Measurements from ENCODE around the gene POLR2C. TPM values are rescaled to one million over a fixed set of nuclear protein-coding genes. Genes with fewer than 3 reads are reported as not detected.

Gene POLR2C
- total RNA-seq, 1 experiment from 2014 or later, result 85.6 TPM

GRCh38 chr16:57483725-57484514 is 21.4 kb downstream of the POLR2C start:
- Histone ChIP-seq H2BK120ac (ENCODE audit: low read depth, low read length, poor library complexity, severe bottlenecking) (no peak overlapping the region), H3K56ac (ENCODE audit: insufficient read length, low read depth, low read length) (no peak overlapping the region), H2AK5ac (ENCODE audit: insufficient read length, low read length) (no peak overlapping the region), H4K91ac (ENCODE audit: insufficient read length, low read depth, low read length) (no peak overlapping the region), H4K20me1 (ENCODE audit: control insufficient read depth, insufficient read depth, insufficient read length) (no peaks in the 10 kb centered on the region), H3K4me1 (ENCODE audit: insufficient read depth, low read length) (peaks cover 2% of the 10 kb centered on the region; the same call in 1 of the 2 replicates), H2BK15ac (ENCODE audit: low read depth, low read length) (no peak overlapping the region), H3T11ph (ENCODE audit: low read length) (no peak overlapping the region), H3K23ac (ENCODE audit: insufficient read length, low read depth, low read length) (no peak overlapping the region), H3K4me2 (ENCODE audit: insufficient read depth, insufficient read length, low read length) (no peak overlapping the region), H3K79me1 (ENCODE audit: insufficient read depth, low read depth, low read length, poor library complexity, severe bottlenecking) (peaks cover 5% of the 10 kb centered on the region), H3K27me3 (ENCODE audit: insufficient read depth, low read length) (no peaks in the 10 kb centered on the region), H2BK12ac (ENCODE audit: insufficient read length, low read depth, low read length) (no peak overlapping the region), H3K79me2 (ENCODE audit: insufficient read depth, low read length) (no peaks in the 10 kb centered on the region), H3K9me3 (ENCODE audit: control insufficient read depth, low read depth, low read length) (no peaks in the 10 kb centered on the region), H3K9ac (ENCODE audit: extremely low read depth, insufficient read length, low read length) (no peak overlapping the region), H3K23me2 (ENCODE audit: insufficient read length, low read depth, low read length, poor library complexity, severe bottlenecking) (peaks cover 22% of the 10 kb centered on the region), H3K27ac (ENCODE audit: insufficient read length, low read depth, low read length) (no peak overlapping the region), H2BK20ac (ENCODE audit: low read depth, low read length, poor library complexity, severe bottlenecking) (no peak overlapping the region), H4K8ac (replicated peaks; ENCODE audit: insufficient read length, low read depth, low read length) (no peak overlapping the region), H3K18ac (ENCODE audit: insufficient read length, low read depth, low read length) (no peak overlapping the region), H2BK5ac (ENCODE audit: insufficient read length, low read length) (no peak overlapping the region), H2AFZ (ENCODE audit: low read length) (no peak overlapping the region), H3K14ac (ENCODE audit: insufficient read depth, low read length) (no peak overlapping the region), H3K4ac (ENCODE audit: low read depth, low read length) (no peak overlapping the region), H4K5ac (ENCODE audit: insufficient read length, low read depth, low read length) (no peak overlapping the region)
- TF ChIP-seq, protein P1, sequence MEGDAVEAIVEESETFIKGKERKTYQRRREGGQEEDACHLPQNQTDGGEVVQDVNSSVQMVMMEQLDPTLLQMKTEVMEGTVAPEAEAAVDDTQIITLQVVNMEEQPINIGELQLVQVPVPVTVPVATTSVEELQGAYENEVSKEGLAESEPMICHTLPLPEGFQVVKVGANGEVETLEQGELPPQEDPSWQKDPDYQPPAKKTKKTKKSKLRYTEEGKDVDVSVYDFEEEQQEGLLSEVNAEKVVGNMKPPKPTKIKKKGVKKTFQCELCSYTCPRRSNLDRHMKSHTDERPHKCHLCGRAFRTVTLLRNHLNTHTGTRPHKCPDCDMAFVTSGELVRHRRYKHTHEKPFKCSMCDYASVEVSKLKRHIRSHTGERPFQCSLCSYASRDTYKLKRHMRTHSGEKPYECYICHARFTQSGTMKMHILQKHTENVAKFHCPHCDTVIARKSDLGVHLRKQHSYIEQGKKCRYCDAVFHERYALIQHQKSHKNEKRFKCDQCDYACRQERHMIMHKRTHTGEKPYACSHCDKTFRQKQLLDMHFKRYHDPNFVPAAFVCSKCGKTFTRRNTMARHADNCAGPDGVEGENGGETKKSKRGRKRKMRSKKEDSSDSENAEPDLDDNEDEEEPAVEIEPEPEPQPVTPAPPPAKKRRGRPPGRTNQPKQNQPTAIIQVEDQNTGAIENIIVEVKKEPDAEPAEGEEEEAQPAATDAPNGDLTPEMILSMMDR (conservative IDR thresholded peaks at IDR 0.05), result no peak
- no peak for DNase-seq
- 0 out of 5 replicates have a peak overlapping the region, but pooled peaks of 1 of the 2 experiments have one; percentile 20 for H3K4me3 Mint-ChIP-seq
- peaks cover 2 to 7% of the 10 kb centered on the region in 2 experiments; a peak in 3 of 5 replicates for H3K9me3 Mint-ChIP-seq
- H3K36me3 Mint-ChIP-seq (ENCODE audit: insufficient read depth in 1 of 3, low read depth in 3 of 3), result peaks cover 0 to 2% (median 0%) of the 10 kb centered on the region in 3 experiments; a peak in 2 of 7 replicates
- H3K4me1 Mint-ChIP-seq, result peaks cover 30 to 45% of the 10 kb centered on the region in 2 experiments
- H3K27ac Mint-ChIP-seq, result no peak overlapping the region
- H3K27me3 Mint-ChIP-seq (ENCODE audit: low read depth), result peaks cover 31% of the 10 kb centered on the region
- WGBS (ENCODE audit: extremely low coverage, insufficient read length, low lambda C conversion rate), result no CpG with 5 or more reads among the region's 19 CpGs

Data from H9 (cell line).